Hippocampal formation (tissue), 2 donors: ENCODE data around the gene CLIC6.

Experiments
- DNase-seq, 2 donors: peaks; one replicate each; lab custom pipeline; 2025; lab: John Stamatoyannopoulos, UW

Gene CLIC6

DNA sequence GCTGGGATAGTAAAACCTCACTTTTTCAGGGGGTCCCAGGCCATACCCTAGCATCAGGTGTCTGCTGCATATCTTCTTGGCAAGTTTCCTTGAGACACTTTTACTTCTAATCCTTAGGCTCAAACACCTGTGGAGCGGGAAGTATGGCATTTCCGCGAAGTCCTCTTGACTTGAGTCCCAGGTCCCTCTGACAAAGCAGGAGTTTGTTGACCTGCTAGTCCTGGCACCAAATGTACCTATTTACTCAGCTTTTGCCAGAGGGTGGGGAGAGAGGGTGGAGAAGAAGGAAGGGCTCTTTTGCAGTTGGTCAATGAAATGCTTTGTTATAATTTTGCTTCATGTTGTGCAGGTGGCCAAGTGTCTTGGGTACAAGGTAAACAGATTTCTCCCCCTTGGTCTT is 59.7 kb downstream of the CLIC6 start:
- DNase-seq, result no peak

GRCh38 chr21:34730194-34730593 is 61.4 kb downstream of the CLIC6 start:
- no peak for DNase-seq

- DNase-seq, result no peak
Observed at GRCh38 chr21:34730756-34731445, 62.1 kb downstream of the CLIC6 start.

- no peak for DNase-seq
Observed at GRCh38 chr21:34732388-34732821, 63.6 kb downstream of the CLIC6 start.

DNA sequence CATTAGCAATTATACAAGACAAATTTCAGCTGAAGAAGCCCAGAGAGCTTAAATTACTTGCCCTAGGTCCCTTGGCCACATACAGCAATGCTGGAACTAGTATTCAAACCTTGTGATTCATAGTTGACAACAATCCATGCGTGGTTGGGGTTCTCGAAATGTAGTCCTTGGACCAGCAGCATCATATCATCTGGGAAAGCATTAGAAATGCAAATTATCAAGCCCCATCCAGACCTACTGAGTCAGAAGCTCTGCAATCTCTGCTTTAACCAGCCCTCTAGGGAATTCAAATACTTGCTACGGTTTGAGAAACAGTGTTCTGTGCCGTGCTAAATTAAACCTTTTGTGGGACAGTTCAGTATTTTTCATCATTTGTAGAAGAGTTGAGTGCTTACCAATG is 65.1 kb downstream of the CLIC6 start:
- no peak for DNase-seq

DNA sequence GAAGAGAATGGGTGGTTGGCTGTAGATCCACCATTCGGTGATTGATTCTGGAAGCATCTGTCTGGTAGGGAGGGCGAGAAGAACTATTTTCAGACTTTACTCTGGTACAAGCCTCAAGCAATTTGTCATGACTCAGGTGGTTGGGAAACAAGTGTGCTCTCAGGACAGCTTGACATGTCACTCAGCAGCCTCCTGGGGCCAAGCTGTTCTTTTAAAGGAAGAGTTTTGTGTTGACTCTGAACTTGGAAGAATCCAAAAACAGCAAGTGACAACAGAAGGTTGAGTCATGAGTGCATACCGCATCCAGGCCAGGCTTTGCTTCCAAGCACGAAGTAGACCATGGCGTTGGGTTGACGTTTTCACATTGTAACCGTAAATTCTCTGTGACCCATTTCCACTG is 65.9 kb downstream of the CLIC6 start:
- no peak for DNase-seq

GRCh38 chr21:34736116-34736874 is 67.5 kb downstream of the CLIC6 start:
- DNase-seq, result no peak

GRCh38 chr21:34737115-34737514 is 68.3 kb downstream of the CLIC6 start:
- DNase-seq, result no peak

DNA sequence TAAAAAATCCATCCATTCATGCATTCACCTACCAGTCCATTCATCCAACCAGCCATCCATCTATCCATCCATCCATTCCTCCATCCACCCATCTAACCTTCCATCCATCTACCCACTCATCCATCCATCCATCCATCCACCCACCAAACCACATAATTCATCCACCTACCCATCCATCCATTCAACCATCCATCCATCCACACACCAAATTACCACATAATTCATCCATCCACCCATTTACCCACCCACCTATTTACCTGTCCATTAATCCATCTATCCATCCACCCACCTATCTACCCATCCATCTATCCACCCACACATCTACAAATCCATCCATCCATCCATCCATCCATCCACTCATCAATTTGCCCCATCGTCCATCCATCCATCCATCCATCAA is 71.4 kb downstream of the CLIC6 start:
- DNase-seq, result no peak

DNA sequence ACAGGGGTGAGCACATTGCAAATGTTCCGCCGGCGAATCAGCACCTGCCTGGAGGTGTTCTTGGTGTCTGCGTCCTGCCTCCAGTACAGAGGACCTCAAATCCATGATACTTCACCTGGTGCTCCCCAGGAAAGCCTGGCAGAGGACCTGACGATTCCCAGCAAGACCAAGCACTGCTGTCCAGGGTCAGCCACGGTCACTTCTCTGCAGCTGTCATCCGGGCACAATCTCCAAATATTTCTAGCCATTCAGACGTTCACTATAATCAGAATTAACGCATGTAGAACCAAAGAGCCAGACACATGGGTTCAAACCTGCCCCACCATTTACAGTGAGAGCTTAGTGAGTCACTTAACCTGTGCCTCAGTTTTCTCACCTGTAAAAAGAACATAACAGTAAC is 74.5 kb downstream of the CLIC6 start:
- no peak for DNase-seq

DNA sequence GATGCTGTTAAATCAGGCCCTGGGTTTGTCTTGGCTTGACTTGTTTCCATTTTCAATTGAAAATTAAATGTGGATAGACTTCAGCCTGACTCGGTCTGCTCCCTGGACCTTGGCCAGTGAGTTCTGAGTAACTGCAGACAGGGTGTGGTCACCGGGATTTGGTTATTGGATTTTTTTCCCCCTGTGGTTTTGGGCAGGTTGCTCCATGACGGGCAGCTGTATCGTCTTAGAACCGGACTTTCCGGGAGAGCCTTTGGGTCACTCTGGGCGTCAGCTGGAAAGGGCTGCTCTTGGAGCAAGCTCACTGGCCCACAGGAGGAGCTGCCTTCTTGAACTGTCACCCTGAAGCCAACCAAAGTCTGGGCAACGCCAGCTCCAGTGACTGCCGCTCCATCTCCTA is 75.0 kb downstream of the CLIC6 start:
- DNase-seq, result no peak

DNA sequence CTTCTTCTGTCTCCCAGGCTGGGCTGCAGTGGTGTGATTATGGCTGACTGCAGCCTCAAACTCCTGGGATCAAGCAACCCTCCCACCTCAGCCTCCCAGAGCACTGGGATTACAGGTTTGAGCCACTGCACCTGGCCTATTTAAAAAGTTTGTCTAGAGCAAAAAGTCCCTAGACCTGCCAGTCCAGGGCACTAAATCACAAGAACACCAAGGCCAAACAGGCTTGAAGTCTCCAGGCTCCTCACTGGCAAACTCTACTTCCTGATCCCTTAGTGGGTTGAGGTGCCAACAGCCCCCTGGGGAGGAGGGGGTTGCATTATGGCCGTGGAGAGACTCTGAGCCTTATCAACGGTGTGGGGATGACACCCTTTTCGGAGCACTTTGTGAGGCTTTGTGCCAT is 76.0 kb downstream of the CLIC6 start:
- DNase-seq, result no peak

DNA sequence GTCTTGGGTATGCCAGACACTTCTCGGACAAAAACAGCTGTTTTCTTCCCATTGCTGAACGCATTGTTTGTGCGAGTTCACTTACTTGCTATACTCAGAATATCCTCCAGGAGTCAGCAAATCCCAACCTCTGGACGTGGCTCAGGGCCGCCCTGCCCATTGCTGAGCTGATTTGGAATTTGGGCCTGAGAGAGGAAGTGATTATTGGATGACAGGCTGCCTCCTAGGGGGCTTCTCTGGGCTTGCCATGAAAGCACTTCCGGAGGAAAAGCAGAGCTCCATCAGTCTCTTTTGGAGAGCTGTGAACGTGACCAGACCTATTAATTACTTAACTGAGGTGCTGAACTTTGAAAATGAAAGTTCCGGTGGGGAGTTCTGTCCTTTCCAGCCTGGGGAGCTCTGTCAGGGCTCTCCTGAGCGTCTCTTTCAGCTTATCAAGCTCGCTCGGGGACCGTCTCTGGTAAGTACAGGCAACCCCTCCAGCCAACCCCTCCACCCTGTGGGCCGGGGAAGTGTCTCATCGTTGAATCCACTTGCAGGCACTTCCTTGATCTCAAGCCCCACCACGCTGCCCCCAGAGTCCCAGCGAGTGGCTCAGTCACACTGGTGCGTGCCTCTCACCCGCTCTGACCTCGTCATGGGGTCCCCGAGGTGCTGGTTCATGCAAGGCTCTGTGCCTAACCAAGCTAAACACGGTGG is 76.9 kb downstream of the CLIC6 start:
- peak; percentile 33 to 35 for DNase-seq

- no peak for DNase-seq
Observed at GRCh38 chr21:34748862-34749261, 80.1 kb downstream of the CLIC6 start.

DNA sequence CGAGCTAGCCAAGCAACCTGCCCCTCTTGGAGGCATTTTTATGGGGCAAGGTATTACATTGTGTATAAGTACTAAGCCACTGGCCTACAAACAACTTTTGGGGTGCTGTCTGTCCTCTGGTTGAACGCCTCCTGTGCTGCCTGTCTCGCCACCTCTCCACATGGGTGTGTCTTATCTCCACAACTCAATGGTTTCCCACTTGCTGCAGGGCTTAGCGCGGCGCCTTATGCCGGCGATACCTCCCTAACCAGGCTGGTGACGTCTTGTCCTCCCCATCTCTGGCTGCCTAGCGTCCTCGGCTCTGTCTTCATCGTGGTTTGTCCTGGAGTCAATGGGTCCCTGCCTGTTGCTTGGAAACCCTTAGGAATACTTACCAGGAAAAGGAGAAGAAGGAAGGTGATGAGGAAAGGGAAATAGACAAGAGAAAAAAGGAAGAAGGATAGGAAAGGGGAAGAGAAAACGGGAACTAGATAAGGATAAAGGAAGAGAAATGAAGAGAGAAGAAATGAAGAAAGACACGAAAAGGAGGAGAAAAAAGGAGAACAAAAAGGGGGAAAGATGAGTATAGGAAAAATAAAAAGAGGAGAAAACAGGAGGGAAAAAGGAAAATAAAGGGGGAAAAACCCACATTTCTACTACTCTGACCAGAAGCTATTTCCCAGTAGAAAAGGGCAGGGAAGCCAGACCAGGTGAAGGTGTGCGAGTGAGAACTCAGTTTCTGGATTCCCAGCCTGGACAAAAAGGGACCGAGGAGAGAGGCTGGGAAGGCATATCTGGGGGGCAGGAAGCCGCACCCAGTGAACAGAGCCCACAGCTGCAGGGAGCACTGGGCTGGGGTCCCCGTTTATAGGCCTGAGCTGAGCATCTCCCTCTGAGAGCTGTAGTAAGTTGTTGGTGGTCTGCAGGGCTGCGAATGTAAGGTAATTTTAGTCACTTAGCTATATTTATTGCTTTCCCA is 86.2 kb downstream of the CLIC6 start:
- DNase-seq, result no peak

- no peak for DNase-seq
Observed at GRCh38 chr21:34761758-34762330, 93.0 kb downstream of the CLIC6 start.

- no peak for DNase-seq
Observed at GRCh38 chr21:34762786-34763185, 94.0 kb downstream of the CLIC6 start.

GRCh38 chr21:34764715-34765284 is 96.0 kb downstream of the CLIC6 start:
- no peak for DNase-seq

GRCh38 chr21:34765619-34766018 is 96.8 kb downstream of the CLIC6 start:
- no peak for DNase-seq

DNA sequence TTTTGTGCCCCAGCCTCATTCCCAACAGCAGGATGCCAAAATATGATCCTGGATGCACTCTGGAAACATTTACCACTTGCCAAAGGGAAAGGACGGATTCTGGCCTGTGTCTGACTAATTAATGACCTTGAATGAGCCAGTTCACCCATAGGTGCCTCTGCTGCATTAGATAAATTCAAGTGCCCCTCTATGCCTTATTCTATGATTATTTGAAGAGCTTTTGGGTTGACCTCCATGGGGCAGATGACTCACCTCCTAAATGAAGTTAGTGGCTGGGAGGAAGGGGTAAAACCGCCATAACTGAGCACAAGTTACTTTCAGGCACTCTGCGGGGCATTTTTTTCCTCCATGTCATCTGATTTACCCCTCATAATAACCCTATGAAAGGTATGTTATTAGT is 98.1 kb downstream of the CLIC6 start:
- DNase-seq, result no peak
